ENCODE data around the gene PDHB. TPM values are rescaled to one million over a fixed set of nuclear protein-coding genes. Genes with fewer than 3 reads are reported as not detected.

PDHB gene
- total RNA-seq, 6 experiments from 2014 or later: 85.6 to 95.7 (median 92.3) TPM

- no peak overlapping the region for H3K4me3 Mint-ChIP-seq
- no peaks in the 10 kb centered on the region for H3K9me3 Mint-ChIP-seq
- peaks cover 31% of the 10 kb centered on the region for H3K4me1 Mint-ChIP-seq (ENCODE audit: low read depth)
- TF ChIP-seq CTCF (IDR thresholded peaks at IDR 0.05): no peak
- no peak for DNase-seq
- no peak overlapping the region for H3K27ac Mint-ChIP-seq
- no peaks in the 10 kb centered on the region for H3K27me3 Mint-ChIP-seq (ENCODE audit: insufficient read depth)
- no peaks in the 10 kb centered on the region for H3K36me3 Mint-ChIP-seq (ENCODE audit: low read depth)
These were observed 33.4 kb upstream of the PDHB start for GRCh38 chr3:58466899-58467563.

GRCh38 chr3:58464866-58465265 lies 31.2 kb upstream of the PDHB start:
- Mint-ChIP-seq H3K9me3 (no peaks in the 10 kb centered on the region), H3K27ac (no peak overlapping the region)

GRCh38 chr3:58463942-58464271 lies 30.3 kb upstream of the PDHB start:
- no peak overlapping the region for H3K27ac Mint-ChIP-seq
- no peaks in the 10 kb centered on the region for H3K36me3 Mint-ChIP-seq (ENCODE audit: low read depth)
- no peak for DNase-seq
- H3K9me3 Mint-ChIP-seq: no peaks in the 10 kb centered on the region
- TF ChIP-seq CTCF (IDR thresholded peaks at IDR 0.05): no peak; the same call in none of the 2 replicates
- H3K4me1 Mint-ChIP-seq (ENCODE audit: low read depth): peaks cover 16% of the 10 kb centered on the region
- no peaks in the 10 kb centered on the region for H3K27me3 Mint-ChIP-seq (ENCODE audit: insufficient read depth)
- H3K4me3 Mint-ChIP-seq: peak overlapping the region; percentile 73; the same call in 1 of the 2 replicates

More at GRCh38 chr3:58464866-58465265, 31.2 kb upstream of the PDHB start:
- Mint-ChIP-seq H3K36me3 (ENCODE audit: low read depth) (no peaks in the 10 kb centered on the region), H3K27me3 (ENCODE audit: insufficient read depth) (no peaks in the 10 kb centered on the region), H3K4me1 (ENCODE audit: low read depth) (peaks cover 16% of the 10 kb centered on the region), H3K4me3 (no peak overlapping the region)
- no peak for DNase-seq
- peak; percentile 51 for TF ChIP-seq CTCF (IDR thresholded peaks at IDR 0.05)

- Mint-ChIP-seq H3K36me3 (ENCODE audit: low read depth) (no peaks in the 10 kb centered on the region), H3K27me3 (ENCODE audit: insufficient read depth) (no peaks in the 10 kb centered on the region), H3K27ac (no peak overlapping the region), H3K4me1 (ENCODE audit: low read depth) (peaks cover 16% of the 10 kb centered on the region), H3K9me3 (no peaks in the 10 kb centered on the region), H3K4me3 (peak overlapping the region; percentile 73)
- peak; percentile 82 for DNase-seq
- peak; percentile 91 for TF ChIP-seq CTCF (IDR thresholded peaks at IDR 0.05)
These were observed 29.7 kb upstream of the PDHB start for GRCh38 chr3:58463181-58463941.

GRCh38 chr3:58462829-58463180 lies 29.2 kb upstream of the PDHB start:
- H3K27me3 Mint-ChIP-seq (ENCODE audit: insufficient read depth): peaks cover 3% of the 10 kb centered on the region; the same call in 1 of the 2 replicates
- H3K27ac Mint-ChIP-seq: no peak overlapping the region
- no peak for TF ChIP-seq CTCF (IDR thresholded peaks at IDR 0.05)
- no peaks in the 10 kb centered on the region for H3K9me3 Mint-ChIP-seq
- H3K4me1 Mint-ChIP-seq (ENCODE audit: low read depth): peaks cover 16% of the 10 kb centered on the region
- DNase-seq: no peak
- no peak overlapping the region for H3K4me3 Mint-ChIP-seq
- H3K36me3 Mint-ChIP-seq (ENCODE audit: low read depth): no peaks in the 10 kb centered on the region

Data from HFFc6 (cell line).